Keratinocyte (primary cell): Measurements from ENCODE around the gene MON1A. TPM values are rescaled to one million over a fixed set of nuclear protein-coding genes. Genes with fewer than 3 reads are reported as not detected.

Experiments
- DNase-seq: peaks from one replicate; pipeline ENCODE4 v3.0.0-alpha.2; 2011; ENCODE audit warnings: low read depth, missing footprints, low spot score
- FAIRE-seq: peaks from 2 replicates; lab custom pipeline; 2011; peaks lifted over from hg19 to GRCh38; lab: Jason Lieb, UNC
- H2AFZ ChIP-seq: 2 replicates; pipeline ENCODE4 v1.6.0; 2012; ENCODE audit warnings: low read length, control low read depth, inconsistent platforms; ENCODE audit not compliant: control insufficient read depth
- H3K27ac ChIP-seq: 2 replicates; pipeline ENCODE4 v1.5.1; 2011; ENCODE audit warnings: low read length; ENCODE audit not compliant: control insufficient read depth, insufficient read depth
- H3K27me3 ChIP-seq: 3 replicates; pipeline ENCODE4 v1.6.0; 2011; ENCODE audit warnings: low read length; ENCODE audit not compliant: control insufficient read depth, insufficient read depth; ENCODE audit errors: extremely low read depth
- H3K36me3 ChIP-seq, 2 experiments: 2 replicates in 1 of 2; 3 replicates in 1 of 2; pipeline ENCODE4 v1.5.1; 2011; ENCODE audit warnings: low read length in 2 of 2, mild to moderate bottlenecking in 1 of 2; ENCODE audit not compliant: control insufficient read depth in 2 of 2, insufficient read depth in 2 of 2; ENCODE audit errors: extremely low read depth in 1 of 2
- H3K4me1 ChIP-seq: 3 replicates; pipeline ENCODE4 v1.5.1; 2011; ENCODE audit warnings: low read length; ENCODE audit not compliant: control insufficient read depth, insufficient read depth; ENCODE audit errors: extremely low read depth
- H3K4me2 ChIP-seq: 3 replicates; pipeline ENCODE4 v1.6.0; 2011; ENCODE audit warnings: low read depth, low read length; ENCODE audit not compliant: control insufficient read depth, insufficient read depth; ENCODE audit errors: extremely low read depth
- H3K4me3 ChIP-seq, 3 experiments: fragments of 200-600 bp in 1 of 3; sonication (generic) in 1 of 3; 2 replicates in 2 of 3; 3 replicates in 1 of 3; pipeline ENCODE4 v1.5.1; 2011 to 2016; ENCODE audit warnings: low read length in 3 of 3, mild to moderate bottlenecking in 3 of 3, control low read depth in 2 of 3, inconsistent platforms in 1 of 3, low read depth in 1 of 3, mixed read lengths in 1 of 3, mixed run types in 1 of 3, moderate library complexity in 1 of 3; ENCODE audit not compliant: control insufficient read depth in 2 of 3, insufficient read depth in 2 of 3; ENCODE audit errors: extremely low read depth in 1 of 3
- H3K79me2 ChIP-seq: 2 replicates; pipeline ENCODE4 v1.6.0; 2012; ENCODE audit warnings: low read length; ENCODE audit not compliant: control insufficient read depth, insufficient read depth
- H3K9ac ChIP-seq: 3 replicates; pipeline ENCODE4 v1.6.0; 2011; ENCODE audit warnings: low read length; ENCODE audit not compliant: control insufficient read depth, insufficient read depth; ENCODE audit errors: extremely low read depth
- H3K9me1 ChIP-seq: 3 replicates; pipeline ENCODE4 v1.6.0; 2011; ENCODE audit warnings: low read length; ENCODE audit not compliant: control insufficient read depth, insufficient read depth; ENCODE audit errors: extremely low read depth
- H3K9me3 ChIP-seq: 2 replicates; pipeline ENCODE4 v1.5.1; 2012; ENCODE audit warnings: low read depth, low read length; ENCODE audit not compliant: control insufficient read depth
- H4K20me1 ChIP-seq: 3 replicates; pipeline ENCODE4 v1.6.0; 2011; ENCODE audit warnings: low read length; ENCODE audit not compliant: control insufficient read depth, insufficient read depth; ENCODE audit errors: extremely low read depth
- CTCF ChIP-seq, 3 experiments: IDR thresholded peaks in 1 of 3; conservative IDR thresholded peaks in 1 of 3; optimal IDR thresholded peaks in 1 of 3; 2 replicates in 2 of 3; 3 replicates in 1 of 3; pipeline versions ENCODE3 to v1.5.1; 2011; ENCODE audit warnings: low read length in 3 of 3, mild to moderate bottlenecking in 3 of 3, moderate library complexity in 2 of 3, control low read depth in 1 of 3, inconsistent platforms in 1 of 3; ENCODE audit not compliant: insufficient read depth in 2 of 3; ENCODE audit errors: extremely low read depth in 1 of 3
- EZH2 ChIP-seq: IDR thresholded peaks from one replicate; pipeline ENCODE4 v1.6.1; 2012; ENCODE audit warnings: inconsistent platforms, mild to moderate bottlenecking, low read length, moderate library complexity
- dilution Hi-C: fragments of 300-500 bp; cut with MboI; formaldehyde crosslinking; loops from one replicate; pipeline ENCODE4 v1.7.0; 2020; ENCODE audit warnings: low sequenced_read_pairs; ENCODE audit not compliant: extremely low pct_ligation_motif_present
- polyA plus RNA-seq, 5 experiments: library from polyadenylated mRNA; depleted of rRNA in 3 of 5; stranded (reverse) in 3 of 5; stranded (forward) in 1 of 5; unstranded in 1 of 5; fragments of >200 nt; gene quantifications; 1 replicate in 1 of 5; 2 replicates in 3 of 5; 3 replicates in 1 of 5; pipeline versions ENCODE4 v1.2.1 to v1.2.3, GENCODE V29; 2011 to 2012; ENCODE audit warnings: missing spikeins in 2 of 5, low read depth in 1 of 5, low replicate concordance in 1 of 5

Gene MON1A
- polyA plus RNA-seq, 1 donor (not counting 4 experiments of a cell fraction or from before 2014, with no cell fraction given), result 10.7 TPM

GRCh38 chr3:49865198-49865784 is 64.3 kb downstream of the MON1A start:
- dilution Hi-C loops, result loop anchor here (25.0 kb wide), 2 partner anchors 97 to 128 kb away; no protein-coding TSS in a partner anchor
- Histone ChIP-seq H3K27me3 (peaks cover 58% of the 10 kb centered on the region), H3K4me1 (no peaks in the 10 kb centered on the region), H3K36me3 (no peaks in the 10 kb centered on the region), H3K27ac (no peak overlapping the region), H3K79me2 (no peaks in the 10 kb centered on the region), H3K9ac (no peak overlapping the region), H3K4me2 (no peak overlapping the region), H4K20me1 (peaks cover 4% of the 10 kb centered on the region), H3K9me3 (no peaks in the 10 kb centered on the region), H3K9me1 (no peaks in the 10 kb centered on the region), H2AFZ (no peak overlapping the region), H3K4me3 (no peak overlapping the region)
- DNase-seq (no peak), FAIRE-seq (no peak)
- TF ChIP-seq CTCF (optimal IDR thresholded peaks at IDR 0.05 in 1 of 3, IDR thresholded peaks at IDR 0.05 in 1 of 3, conservative IDR thresholded peaks at IDR 0.05 in 1 of 3; ENCODE audit: extremely low read depth in 1 of 3, insufficient read depth in 2 of 3, low read length in 3 of 3), result no peak
- TF ChIP-seq EZH2, result no peak

GRCh38 chr3:49864505-49864904 is 65.1 kb downstream of the MON1A start:
- FAIRE-seq (no peak), DNase-seq (no peak)
- no peak overlapping the region for H2AFZ ChIP-seq
- no peaks in the 10 kb centered on the region for H3K9me1 ChIP-seq
- no peaks in the 10 kb centered on the region for H3K79me2 ChIP-seq
- H3K27me3 ChIP-seq, result peaks cover 50% of the 10 kb centered on the region
- no peaks in the 10 kb centered on the region for H4K20me1 ChIP-seq
- H3K4me2 ChIP-seq, result no peak overlapping the region
- H3K9ac ChIP-seq, result no peak overlapping the region
- dilution Hi-C loops, result loop anchor here (25.0 kb wide), 2 partner anchors 98 to 127 kb away; no protein-coding TSS in a partner anchor
- no peak overlapping the region for H3K27ac ChIP-seq
- H3K4me3 ChIP-seq, result no peak overlapping the region
- no peaks in the 10 kb centered on the region for H3K4me1 ChIP-seq
- TF ChIP-seq EZH2 (no peak), CTCF (optimal IDR thresholded peaks at IDR 0.05 in 1 of 3, IDR thresholded peaks at IDR 0.05 in 1 of 3, conservative IDR thresholded peaks at IDR 0.05 in 1 of 3; ENCODE audit: extremely low read depth in 1 of 3, insufficient read depth in 2 of 3, low read length in 3 of 3) (no peak)
- no peaks in the 10 kb centered on the region for H3K36me3 ChIP-seq
- H3K9me3 ChIP-seq, result no peaks in the 10 kb centered on the region
